HEK293 (cell line): ENCODE measurements around the gene SENP2.
A peak's percentile ranks its signal among the peaks of the same experiment; 100 is the strongest.

Experiments used
- BCL11A ChIP-seq: fragments of 450-650 bp; formaldehyde crosslinking; IDR thresholded peaks from 2 replicates; pipeline ENCODE4 v1.5.1; 2016; ENCODE audit warnings: low read depth, missing biosample characterization, missing genetic modification characterization
- BCL11B ChIP-seq: fragments of 450-650 bp; formaldehyde crosslinking; IDR thresholded peaks from 2 replicates; pipeline ENCODE4 v1.5.1; 2016; ENCODE audit warnings: low read depth, missing biosample characterization, missing genetic modification characterization
- FEZF1 ChIP-seq: fragments of 450-650 bp; formaldehyde crosslinking; IDR thresholded peaks from 2 replicates; pipeline ENCODE4 v1.5.1; 2016; ENCODE audit warnings: missing biosample characterization, missing genetic modification characterization
- GFI1B ChIP-seq: fragments of 450-650 bp; formaldehyde crosslinking; IDR thresholded peaks from 2 replicates; pipeline ENCODE4 v1.5.1; 2016; ENCODE audit warnings: missing biosample characterization, missing genetic modification characterization
- KLF9 ChIP-seq: fragments of 450-650 bp; formaldehyde crosslinking; IDR thresholded peaks from 2 replicates; pipeline ENCODE4 v1.5.1; 2016; ENCODE audit warnings: missing biosample characterization, missing genetic modification characterization, low read depth
- TCF7L2 ChIP-seq: IDR thresholded peaks from 2 replicates; pipeline ENCODE4 v1.6.1; 2011; ENCODE audit warnings: low read depth, mild to moderate bottlenecking, inconsistent platforms, low read length, moderate library complexity, borderline replicate concordance
- ZBTB17 ChIP-seq: fragments of 450-650 bp; formaldehyde crosslinking; IDR thresholded peaks from 2 replicates; pipeline ENCODE4 v1.5.1; 2016; ENCODE audit warnings: missing biosample characterization, missing genetic modification characterization
- ZNF175 ChIP-seq: fragments of 450-650 bp; formaldehyde crosslinking; IDR thresholded peaks from 2 replicates; pipeline ENCODE4 v1.5.1; 2016; ENCODE audit warnings: missing biosample characterization, missing genetic modification characterization
- ZNF2 ChIP-seq: fragments of 450-650 bp; formaldehyde crosslinking; IDR thresholded peaks from 2 replicates; pipeline ENCODE4 v1.5.1; 2016; ENCODE audit warnings: missing biosample characterization, missing genetic modification characterization
- ZNF350 ChIP-seq: fragments of 450-650 bp; formaldehyde crosslinking; IDR thresholded peaks from 2 replicates; pipeline ENCODE4 v1.5.0; 2017; ENCODE audit warnings: missing biosample characterization, mild to moderate bottlenecking, missing genetic modification characterization
- ZNF423 ChIP-seq: fragments of 450-650 bp; formaldehyde crosslinking; IDR thresholded peaks from 2 replicates; pipeline ENCODE4 v1.5.1; 2016; ENCODE audit warnings: missing biosample characterization, missing genetic modification characterization
- ZNF473 ChIP-seq: fragments of 450-650 bp; formaldehyde crosslinking; IDR thresholded peaks from 2 replicates; pipeline ENCODE4 v1.5.1; 2017; ENCODE audit warnings: missing biosample characterization, missing genetic modification characterization
- ZNF558 ChIP-seq: fragments of 450-650 bp; formaldehyde crosslinking; IDR thresholded peaks from 2 replicates; pipeline ENCODE4 v1.5.1; 2016; ENCODE audit warnings: missing biosample characterization, missing genetic modification characterization
- ZNF747 ChIP-seq: fragments of 450-650 bp; formaldehyde crosslinking; IDR thresholded peaks from 2 replicates; pipeline ENCODE4 v1.5.1; 2016; ENCODE audit warnings: missing biosample characterization, missing genetic modification characterization
- ZNF837 ChIP-seq: fragments of 450-650 bp; formaldehyde crosslinking; IDR thresholded peaks from 2 replicates; pipeline ENCODE4 v1.5.1; 2016; ENCODE audit warnings: missing biosample characterization, missing genetic modification characterization
- ZSCAN16 ChIP-seq: fragments of 450-650 bp; formaldehyde crosslinking; IDR thresholded peaks from 2 replicates; pipeline ENCODE4 v1.5.1; 2016; ENCODE audit warnings: missing biosample characterization, missing genetic modification characterization
- TF ChIP-seq, protein P1 (sequence below): fragments of 450-650 bp; formaldehyde crosslinking; conservative IDR thresholded peaks from 2 replicates; pipeline ENCODE4 v1.5.1; 2016; ENCODE audit warnings: low read depth, missing biosample characterization, missing genetic modification characterization
- TF ChIP-seq, protein P2 (sequence below): fragments of 450-650 bp; formaldehyde crosslinking; IDR thresholded peaks from 2 replicates; pipeline ENCODE4 v1.5.1; 2016; ENCODE audit warnings: missing biosample characterization, missing genetic modification characterization, low read depth
- TF ChIP-seq, protein P3 (sequence below): fragments of 450-650 bp; formaldehyde crosslinking; IDR thresholded peaks from 2 replicates; pipeline ENCODE4 v1.5.1; 2016; ENCODE audit warnings: missing biosample characterization, missing genetic modification characterization
- TF ChIP-seq, protein P4 (sequence below): sonication (generic); formaldehyde crosslinking; IDR thresholded peaks from 2 replicates; pipeline ENCODE4 v1.8.1; 2022; ENCODE audit warnings: mild to moderate bottlenecking, moderate library complexity, missing genetic modification reagents
- TF ChIP-seq, protein P5 (sequence below): fragments of 450-650 bp; formaldehyde crosslinking; IDR thresholded peaks from 2 replicates; pipeline ENCODE4 v1.5.1; 2016; ENCODE audit warnings: missing biosample characterization, missing genetic modification characterization
- TF ChIP-seq, protein P6 (sequence below): fragments of 450-650 bp; formaldehyde crosslinking; IDR thresholded peaks from 2 replicates; pipeline ENCODE4 v1.5.1; 2016; ENCODE audit warnings: missing biosample characterization, missing genetic modification characterization, borderline replicate concordance
- TF ChIP-seq, protein P7 (sequence below): fragments of 450-650 bp; formaldehyde crosslinking; IDR thresholded peaks from 2 replicates; pipeline ENCODE4 v1.5.1; 2016; ENCODE audit warnings: missing biosample characterization, missing genetic modification characterization

Gene SENP2

DNA sequence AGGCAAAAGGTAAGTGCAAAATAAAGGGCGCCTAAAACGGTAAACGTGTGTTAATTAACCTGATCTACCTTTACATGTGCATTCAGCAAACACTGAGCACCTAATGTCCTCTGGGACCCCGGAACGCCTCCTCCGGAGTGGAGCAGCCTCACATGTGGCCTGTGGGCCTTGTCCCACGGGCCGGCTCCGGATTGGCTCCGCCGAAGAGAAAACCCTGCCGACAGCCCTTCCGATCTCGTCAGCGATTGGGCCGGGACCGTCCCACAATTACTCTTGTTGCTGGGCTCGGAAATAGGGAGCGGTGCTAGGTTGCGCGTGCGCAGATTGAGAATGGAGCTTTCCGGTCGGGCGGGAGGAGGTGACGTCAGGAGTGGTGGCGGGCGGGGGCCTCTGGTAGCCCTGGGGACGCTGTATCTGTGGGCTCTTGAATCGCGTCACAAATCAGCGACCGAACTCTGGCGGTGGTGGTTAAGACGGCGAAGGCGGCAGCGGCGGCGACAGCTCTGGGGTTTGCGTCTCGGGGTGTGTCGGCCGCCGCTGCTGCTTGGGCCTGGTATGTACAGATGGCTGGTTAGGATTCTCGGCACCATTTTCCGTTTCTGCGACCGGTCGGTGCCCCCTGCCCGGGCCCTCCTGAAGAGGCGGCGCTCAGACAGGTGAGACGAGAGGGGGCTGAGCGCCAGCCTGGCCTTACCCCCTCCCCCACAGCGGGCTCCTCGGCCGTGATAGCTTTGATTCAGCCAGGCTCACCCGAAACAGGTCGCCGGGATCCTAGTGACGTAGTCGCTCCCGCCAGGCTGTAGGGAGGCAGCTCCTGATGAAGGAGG is at the start of gene SENP2 (continued):
- TF ChIP-seq, protein P1, sequence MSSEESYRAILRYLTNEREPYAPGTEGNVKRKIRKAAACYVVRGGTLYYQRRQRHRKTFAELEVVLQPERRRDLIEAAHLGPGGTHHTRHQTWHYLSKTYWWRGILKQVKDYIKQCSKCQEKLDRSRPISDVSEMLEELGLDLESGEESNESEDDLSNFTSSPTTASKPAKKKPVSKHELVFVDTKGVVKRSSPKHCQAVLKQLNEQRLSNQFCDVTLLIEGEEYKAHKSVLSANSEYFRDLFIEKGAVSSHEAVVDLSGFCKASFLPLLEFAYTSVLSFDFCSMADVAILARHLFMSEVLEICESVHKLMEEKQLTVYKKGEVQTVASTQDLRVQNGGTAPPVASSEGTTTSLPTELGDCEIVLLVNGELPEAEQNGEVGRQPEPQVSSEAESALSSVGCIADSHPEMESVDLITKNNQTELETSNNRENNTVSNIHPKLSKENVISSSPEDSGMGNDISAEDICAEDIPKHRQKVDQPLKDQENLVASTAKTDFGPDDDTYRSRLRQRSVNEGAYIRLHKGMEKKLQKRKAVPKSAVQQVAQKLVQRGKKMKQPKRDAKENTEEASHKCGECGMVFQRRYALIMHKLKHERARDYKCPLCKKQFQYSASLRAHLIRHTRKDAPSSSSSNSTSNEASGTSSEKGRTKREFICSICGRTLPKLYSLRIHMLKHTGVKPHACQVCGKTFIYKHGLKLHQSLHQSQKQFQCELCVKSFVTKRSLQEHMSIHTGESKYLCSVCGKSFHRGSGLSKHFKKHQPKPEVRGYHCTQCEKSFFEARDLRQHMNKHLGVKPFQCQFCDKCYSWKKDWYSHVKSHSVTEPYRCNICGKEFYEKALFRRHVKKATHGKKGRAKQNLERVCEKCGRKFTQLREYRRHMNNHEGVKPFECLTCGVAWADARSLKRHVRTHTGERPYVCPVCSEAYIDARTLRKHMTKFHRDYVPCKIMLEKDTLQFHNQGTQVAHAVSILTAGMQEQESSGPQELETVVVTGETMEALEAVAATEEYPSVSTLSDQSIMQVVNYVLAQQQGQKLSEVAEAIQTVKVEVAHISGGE, result peak; percentile 92
- no peak for TF ChIP-seq BCL11A (tag by site-specific recombination)
- TF ChIP-seq TCF7L2, result no peak
- TF ChIP-seq ZNF837 (tag by site-specific recombination), result no peak
- no peak for TF ChIP-seq ZSCAN16 (tag by site-specific recombination)
- TF ChIP-seq, protein P2, sequence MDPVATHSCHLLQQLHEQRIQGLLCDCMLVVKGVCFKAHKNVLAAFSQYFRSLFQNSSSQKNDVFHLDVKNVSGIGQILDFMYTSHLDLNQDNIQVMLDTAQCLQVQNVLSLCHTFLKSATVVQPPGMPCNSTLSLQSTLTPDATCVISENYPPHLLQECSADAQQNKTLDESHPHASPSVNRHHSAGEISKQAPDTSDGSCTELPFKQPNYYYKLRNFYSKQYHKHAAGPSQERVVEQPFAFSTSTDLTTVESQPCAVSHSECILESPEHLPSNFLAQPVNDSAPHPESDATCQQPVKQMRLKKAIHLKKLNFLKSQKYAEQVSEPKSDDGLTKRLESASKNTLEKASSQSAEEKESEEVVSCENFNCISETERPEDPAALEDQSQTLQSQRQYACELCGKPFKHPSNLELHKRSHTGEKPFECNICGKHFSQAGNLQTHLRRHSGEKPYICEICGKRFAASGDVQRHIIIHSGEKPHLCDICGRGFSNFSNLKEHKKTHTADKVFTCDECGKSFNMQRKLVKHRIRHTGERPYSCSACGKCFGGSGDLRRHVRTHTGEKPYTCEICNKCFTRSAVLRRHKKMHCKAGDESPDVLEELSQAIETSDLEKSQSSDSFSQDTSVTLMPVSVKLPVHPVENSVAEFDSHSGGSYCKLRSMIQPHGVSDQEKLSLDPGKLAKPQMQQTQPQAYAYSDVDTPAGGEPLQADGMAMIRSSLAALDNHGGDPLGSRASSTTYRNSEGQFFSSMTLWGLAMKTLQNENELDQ (tag by site-specific recombination), result no peak
- no peak for TF ChIP-seq ZNF423
- TF ChIP-seq BCL11B (tag by site-specific recombination), result no peak
- peak; percentile 91 for TF ChIP-seq ZBTB17 (tag by site-specific recombination)
- TF ChIP-seq ZNF175 (tag by site-specific recombination), result no peak
- TF ChIP-seq FEZF1 (tag by site-specific recombination), result no peak
- peak; percentile 84 for TF ChIP-seq GFI1B (tag by site-specific recombination)
- TF ChIP-seq, protein P3, sequence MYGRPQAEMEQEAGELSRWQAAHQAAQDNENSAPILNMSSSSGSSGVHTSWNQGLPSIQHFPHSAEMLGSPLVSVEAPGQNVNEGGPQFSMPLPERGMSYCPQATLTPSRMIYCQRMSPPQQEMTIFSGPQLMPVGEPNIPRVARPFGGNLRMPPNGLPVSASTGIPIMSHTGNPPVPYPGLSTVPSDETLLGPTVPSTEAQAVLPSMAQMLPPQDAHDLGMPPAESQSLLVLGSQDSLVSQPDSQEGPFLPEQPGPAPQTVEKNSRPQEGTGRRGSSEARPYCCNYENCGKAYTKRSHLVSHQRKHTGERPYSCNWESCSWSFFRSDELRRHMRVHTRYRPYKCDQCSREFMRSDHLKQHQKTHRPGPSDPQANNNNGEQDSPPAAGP (tag by site-specific recombination), result peak; percentile 82; the same call in 1 of the 2 replicates
- no peak for TF ChIP-seq ZNF350 (tag by site-specific recombination)
- no peak for TF ChIP-seq ZNF747 (tag by site-specific recombination)
- TF ChIP-seq, protein P4, sequence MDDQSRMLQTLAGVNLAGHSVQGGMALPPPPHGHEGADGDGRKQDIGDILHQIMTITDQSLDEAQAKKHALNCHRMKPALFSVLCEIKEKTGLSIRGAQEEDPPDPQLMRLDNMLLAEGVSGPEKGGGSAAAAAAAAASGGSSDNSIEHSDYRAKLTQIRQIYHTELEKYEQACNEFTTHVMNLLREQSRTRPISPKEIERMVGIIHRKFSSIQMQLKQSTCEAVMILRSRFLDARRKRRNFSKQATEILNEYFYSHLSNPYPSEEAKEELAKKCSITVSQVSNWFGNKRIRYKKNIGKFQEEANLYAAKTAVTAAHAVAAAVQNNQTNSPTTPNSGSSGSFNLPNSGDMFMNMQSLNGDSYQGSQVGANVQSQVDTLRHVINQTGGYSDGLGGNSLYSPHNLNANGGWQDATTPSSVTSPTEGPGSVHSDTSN (CRISPR knock-in tag), result no peak
- TF ChIP-seq ZNF2, result 0 out of 2 replicates have a peak, but pooled peaks have one; percentile 17
- TF ChIP-seq ZNF558 (tag by site-specific recombination), result no peak; the same call in 1 of the 2 replicates
- TF ChIP-seq, protein P5, sequence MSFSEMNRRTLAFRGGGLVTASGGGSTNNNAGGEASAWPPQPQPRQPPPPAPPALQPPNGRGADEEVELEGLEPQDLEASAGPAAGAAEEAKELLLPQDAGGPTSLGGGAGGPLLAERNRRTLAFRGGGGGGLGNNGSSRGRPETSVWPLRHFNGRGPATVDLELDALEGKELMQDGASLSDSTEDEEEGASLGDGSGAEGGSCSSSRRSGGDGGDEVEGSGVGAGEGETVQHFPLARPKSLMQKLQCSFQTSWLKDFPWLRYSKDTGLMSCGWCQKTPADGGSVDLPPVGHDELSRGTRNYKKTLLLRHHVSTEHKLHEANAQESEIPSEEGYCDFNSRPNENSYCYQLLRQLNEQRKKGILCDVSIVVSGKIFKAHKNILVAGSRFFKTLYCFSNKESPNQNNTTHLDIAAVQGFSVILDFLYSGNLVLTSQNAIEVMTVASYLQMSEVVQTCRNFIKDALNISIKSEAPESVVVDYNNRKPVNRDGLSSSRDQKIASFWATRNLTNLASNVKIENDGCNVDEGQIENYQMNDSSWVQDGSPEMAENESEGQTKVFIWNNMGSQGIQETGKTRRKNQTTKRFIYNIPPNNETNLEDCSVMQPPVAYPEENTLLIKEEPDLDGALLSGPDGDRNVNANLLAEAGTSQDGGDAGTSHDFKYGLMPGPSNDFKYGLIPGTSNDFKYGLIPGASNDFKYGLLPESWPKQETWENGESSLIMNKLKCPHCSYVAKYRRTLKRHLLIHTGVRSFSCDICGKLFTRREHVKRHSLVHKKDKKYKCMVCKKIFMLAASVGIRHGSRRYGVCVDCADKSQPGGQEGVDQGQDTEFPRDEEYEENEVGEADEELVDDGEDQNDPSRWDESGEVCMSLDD (tag by site-specific recombination), result peak; percentile 86
- TF ChIP-seq ZNF473 (tag by site-specific recombination), result no peak
- TF ChIP-seq, protein P6, sequence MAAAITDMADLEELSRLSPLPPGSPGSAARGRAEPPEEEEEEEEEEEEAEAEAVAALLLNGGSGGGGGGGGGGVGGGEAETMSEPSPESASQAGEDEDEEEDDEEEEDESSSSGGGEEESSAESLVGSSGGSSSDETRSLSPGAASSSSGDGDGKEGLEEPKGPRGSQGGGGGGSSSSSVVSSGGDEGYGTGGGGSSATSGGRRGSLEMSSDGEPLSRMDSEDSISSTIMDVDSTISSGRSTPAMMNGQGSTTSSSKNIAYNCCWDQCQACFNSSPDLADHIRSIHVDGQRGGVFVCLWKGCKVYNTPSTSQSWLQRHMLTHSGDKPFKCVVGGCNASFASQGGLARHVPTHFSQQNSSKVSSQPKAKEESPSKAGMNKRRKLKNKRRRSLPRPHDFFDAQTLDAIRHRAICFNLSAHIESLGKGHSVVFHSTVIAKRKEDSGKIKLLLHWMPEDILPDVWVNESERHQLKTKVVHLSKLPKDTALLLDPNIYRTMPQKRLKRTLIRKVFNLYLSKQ, result no peak
- TF ChIP-seq KLF9 (tag by site-specific recombination), result peak; percentile 68
- TF ChIP-seq, protein P7, sequence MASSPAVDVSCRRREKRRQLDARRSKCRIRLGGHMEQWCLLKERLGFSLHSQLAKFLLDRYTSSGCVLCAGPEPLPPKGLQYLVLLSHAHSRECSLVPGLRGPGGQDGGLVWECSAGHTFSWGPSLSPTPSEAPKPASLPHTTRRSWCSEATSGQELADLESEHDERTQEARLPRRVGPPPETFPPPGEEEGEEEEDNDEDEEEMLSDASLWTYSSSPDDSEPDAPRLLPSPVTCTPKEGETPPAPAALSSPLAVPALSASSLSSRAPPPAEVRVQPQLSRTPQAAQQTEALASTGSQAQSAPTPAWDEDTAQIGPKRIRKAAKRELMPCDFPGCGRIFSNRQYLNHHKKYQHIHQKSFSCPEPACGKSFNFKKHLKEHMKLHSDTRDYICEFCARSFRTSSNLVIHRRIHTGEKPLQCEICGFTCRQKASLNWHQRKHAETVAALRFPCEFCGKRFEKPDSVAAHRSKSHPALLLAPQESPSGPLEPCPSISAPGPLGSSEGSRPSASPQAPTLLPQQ, result peak; percentile 74
